HG02610 (cell line): ENCODE results near the gene CEPT1.

ENCODE experiments used
- ATAC-seq: cut with Tn5 transposase; IDR thresholded peaks from one replicate; pipeline ENCODE4 v1.9.1; 2021; ENCODE audit warnings: mild to moderate bottlenecking, moderate library complexity; ENCODE audit not compliant: unreplicated experiment

The CEPT1 gene

GRCh38 chr1:111145963-111146768, 6.1 kb downstream of the CEPT1 start:
- no peak for ATAC-seq

- ATAC-seq, result no peak
These were observed 7.9 kb downstream of the CEPT1 start for GRCh38 chr1:111147948-111148347.

- peak; percentile 70 for ATAC-seq
These were observed 8.4 kb downstream of the CEPT1 start for GRCh38 chr1:111148376-111148881.

GRCh38 chr1:111151838-111152237, 11.8 kb downstream of the CEPT1 start:
- no peak for ATAC-seq

- ATAC-seq, result no peak
These were observed 14.3 kb downstream of the CEPT1 start for GRCh38 chr1:111154021-111154999.

- no peak for ATAC-seq
These were observed 17.4 kb downstream of the CEPT1 start for GRCh38 chr1:111157431-111157830.

- ATAC-seq, result no peak
These were observed 21.9 kb downstream of the CEPT1 start for GRCh38 chr1:111161843-111162487.

- ATAC-seq, result no peak
These were observed 22.5 kb downstream of the CEPT1 start for GRCh38 chr1:111162488-111162880.

GRCh38 chr1:111163363-111163762, 23.3 kb downstream of the CEPT1 start:
- no peak for ATAC-seq

- ATAC-seq, result no peak
These were observed 24.1 kb downstream of the CEPT1 start for GRCh38 chr1:111164151-111164550.

- no peak for ATAC-seq
These were observed 32.4 kb downstream of the CEPT1 start for GRCh38 chr1:111172463-111172862.

- ATAC-seq, result peak; percentile 52
These were observed 34.0 kb downstream of the CEPT1 start for GRCh38 chr1:111174070-111174469.

- no peak for ATAC-seq
These were observed 35.3 kb downstream of the CEPT1 start for GRCh38 chr1:111175349-111175748.

- ATAC-seq, result no peak
These were observed 36.7 kb downstream of the CEPT1 start for GRCh38 chr1:111176678-111177077.

- no peak for ATAC-seq
These were observed 40.0 kb downstream of the CEPT1 start for GRCh38 chr1:111179968-111180533.

- no peak for ATAC-seq
These were observed 42.0 kb downstream of the CEPT1 start for GRCh38 chr1:111182052-111182451.

GRCh38 chr1:111183308-111184069, 43.5 kb downstream of the CEPT1 start:
- no peak for ATAC-seq

GRCh38 chr1:111184663-111185062, 44.6 kb downstream of the CEPT1 start:
- no peak for ATAC-seq

- ATAC-seq, result no peak
These were observed 51.0 kb downstream of the CEPT1 start for GRCh38 chr1:111190931-111191451.

- no peak for ATAC-seq
These were observed 51.5 kb downstream of the CEPT1 start for GRCh38 chr1:111191496-111191895.
